Endodermal cell (in vitro differentiated cells): ENCODE data around the gene NLN. TPM values are rescaled to one million over a fixed set of nuclear protein-coding genes. Genes with fewer than 3 reads are reported as not detected.
"Not testable (repeated sequence)": the region's sequence is repeated elsewhere in the genome, so short reads cannot be mapped to it uniquely, and the experiment has no call there.

Experiments used
- DNase-seq: peaks from one replicate; pipeline ENCODE4 v3.0.0-alpha.2; 2017
- H3K27ac ChIP-seq: 2 replicates; pipeline ENCODE4 v1.5.1; 2013; ENCODE audit warnings: mild to moderate bottlenecking, low read depth, low read length, moderate library complexity
- H3K27me3 ChIP-seq: 2 replicates; pipeline ENCODE4 v1.6.1; 2013; ENCODE audit warnings: mild to moderate bottlenecking, low read length, moderate library complexity; ENCODE audit not compliant: insufficient read depth, control insufficient read depth, poor library complexity, severe bottlenecking
- H3K36me3 ChIP-seq: 2 replicates; pipeline ENCODE4 v1.7.0; 2013; ENCODE audit warnings: mild to moderate bottlenecking, low read length, moderate library complexity; ENCODE audit not compliant: control insufficient read depth, insufficient read depth
- H3K4me1 ChIP-seq: one replicate; pipeline ENCODE4 v1.7.0; 2013; ENCODE audit warnings: low read length; ENCODE audit not compliant: control insufficient read depth, insufficient read depth
- H3K4me3 ChIP-seq: 2 replicates; pipeline ENCODE4 v1.5.1; 2013; ENCODE audit warnings: mild to moderate bottlenecking, low read length, moderate library complexity
- H3K9ac ChIP-seq: 2 replicates; pipeline ENCODE4 v1.6.1; 2013; ENCODE audit warnings: mild to moderate bottlenecking, low read length, moderate library complexity; ENCODE audit not compliant: poor library complexity, severe bottlenecking; ENCODE audit errors: extremely low read depth
- H3K9me3 ChIP-seq: 2 replicates; pipeline ENCODE4 v1.6.1; 2013; ENCODE audit warnings: mild to moderate bottlenecking, low read length, moderate library complexity; ENCODE audit not compliant: control insufficient read depth
- H3K27ac Mint-ChIP-seq: 2 replicates; pipeline ENCODE4 v1.8.0; 2020; ENCODE audit warnings: mixed read lengths
- H3K27me3 Mint-ChIP-seq: 2 replicates; pipeline ENCODE4 v1.8.0; 2021; ENCODE audit warnings: mild to moderate bottlenecking, mixed read lengths; ENCODE audit not compliant: insufficient read depth
- H3K36me3 Mint-ChIP-seq: 2 replicates; pipeline ENCODE4 v1.8.0; 2020; ENCODE audit warnings: low read depth, mixed read lengths
- H3K4me1 Mint-ChIP-seq: 2 replicates; pipeline ENCODE4 v1.8.0; 2020; ENCODE audit warnings: mixed read lengths
- H3K4me3 Mint-ChIP-seq: 2 replicates; pipeline ENCODE4 v1.8.0; 2020; ENCODE audit warnings: mild to moderate bottlenecking, moderate library complexity, mixed read lengths
- H3K9me3 Mint-ChIP-seq: 2 replicates; pipeline ENCODE4 v1.8.0; 2020; ENCODE audit warnings: mild to moderate bottlenecking, mixed read lengths
- CTCF ChIP-seq: fragments of 200-600 bp; sonication (generic); conservative IDR thresholded peaks from 2 replicates; pipeline ENCODE4 v1.5.0; 2021; ENCODE audit warnings: antibody characterized with exemption, mild to moderate bottlenecking
- WGBS, 2 experiments: methylation state at CpG; one replicate each; pipeline versions ENCODE4 v1.1.5 to v1.1.7; 2013; ENCODE audit warnings: missing lambda C conversion rate in 2 of 2, mixed read lengths in 1 of 2; ENCODE audit not compliant: insufficient coverage in 1 of 2, insufficient read length in 1 of 2; 5-methylcytosine and 5-hydroxymethylcytosine counted together
- total RNA-seq, 2 donors: library from RNA; stranded (reverse); fragmentation: NEBNext Ultra II Directional in 1 of 2; extraction: Animal tissue kit (Norgen Biotek cat#: 25700) in 1 of 2; gene quantifications; 2 replicates in 1 of 2; 3 replicates in 1 of 2; pipeline ENCODE4 v1.2.1, GENCODE V29; 2021

Gene NLN
- total RNA-seq, 2 donors from 2014 or later, result 110 to 136 TPM

DNA sequence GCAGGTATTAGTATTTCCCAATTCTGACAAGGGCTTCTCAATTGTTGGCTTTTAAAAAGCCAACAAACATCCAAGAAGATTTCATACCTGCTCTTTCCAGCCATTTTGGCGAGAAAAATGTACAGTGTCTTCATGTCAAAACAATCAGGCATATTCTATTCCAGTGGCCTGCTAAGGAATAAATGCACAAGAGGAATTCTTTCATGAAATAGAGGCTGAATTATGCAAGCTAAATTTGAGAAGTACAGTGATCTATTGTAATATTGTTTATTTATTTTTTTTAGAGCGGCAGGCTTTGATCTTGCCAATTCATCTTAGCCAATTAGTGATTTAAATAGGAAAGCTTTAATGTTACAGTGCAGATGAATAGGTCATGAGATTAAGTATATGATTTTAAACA, 49.3 kb downstream of the NLN start:
- no peak for TF ChIP-seq CTCF
- Mint-ChIP-seq H3K27me3 (no peaks in the 10 kb centered on the region), H3K4me3 (no peak overlapping the region), H3K27ac (no peak overlapping the region), H3K36me3 (peaks cover 31% of the 10 kb centered on the region), H3K9me3 (peaks cover 12% of the 10 kb centered on the region), H3K4me1 (peaks cover 10% of the 10 kb centered on the region)
- H3K4me1 ChIP-seq, result peaks cover 8% of the 10 kb centered on the region
- DNase-seq, result no peak
- H3K27me3 ChIP-seq, result no peaks in the 10 kb centered on the region
- H3K9me3 ChIP-seq, result no peaks in the 10 kb centered on the region
- no peak overlapping the region for H3K27ac ChIP-seq
- 93 to 100% methylated on average over 2 of the region's 2 CpGs for WGBS, 2 experiments
- no peak overlapping the region for H3K4me3 ChIP-seq
- H3K36me3 ChIP-seq, result peaks cover 12% of the 10 kb centered on the region
- H3K9ac ChIP-seq, result no peak overlapping the region

- 98 to 100% methylated on average over 2 of the region's 2 CpGs for WGBS, 2 experiments
- not testable (repeated sequence) for H3K27ac Mint-ChIP-seq, H3K4me3 Mint-ChIP-seq, H3K27me3 Mint-ChIP-seq, H3K9me3 Mint-ChIP-seq, H3K4me3 ChIP-seq, H3K27ac ChIP-seq, H3K27me3 ChIP-seq, H3K9ac ChIP-seq, H3K4me1 ChIP-seq, H3K9me3 ChIP-seq, DNase-seq
- peaks cover 22% of the 10 kb centered on the region for H3K36me3 ChIP-seq
- Mint-ChIP-seq H3K4me1 (peaks cover 10% of the 10 kb centered on the region), H3K36me3 (peaks cover 23% of the 10 kb centered on the region)
Measured at GRCh38 chr5:65772963-65773362, 51.0 kb downstream of the NLN start.

- peaks cover 8% of the 10 kb centered on the region for H3K4me1 ChIP-seq
- H3K4me3 ChIP-seq, result no peak overlapping the region
- Mint-ChIP-seq H3K9me3 (no peaks in the 10 kb centered on the region), H3K4me3 (no peak overlapping the region), H3K27me3 (no peaks in the 10 kb centered on the region), H3K36me3 (peaks cover 29% of the 10 kb centered on the region), H3K4me1 (peaks cover 3% of the 10 kb centered on the region), H3K27ac (no peak overlapping the region)
- peaks cover 27% of the 10 kb centered on the region for H3K36me3 ChIP-seq
- H3K9ac ChIP-seq, result no peak overlapping the region
- H3K27me3 ChIP-seq, result no peaks in the 10 kb centered on the region
- no peak for TF ChIP-seq CTCF
- H3K9me3 ChIP-seq, result no peaks in the 10 kb centered on the region
- H3K27ac ChIP-seq, result no peak overlapping the region
- no peak for DNase-seq
Measured at GRCh38 chr5:65774346-65774745, 52.3 kb downstream of the NLN start.

- Mint-ChIP-seq H3K4me1 (peaks cover 3% of the 10 kb centered on the region), H3K9me3 (no peaks in the 10 kb centered on the region), H3K4me3 (no peak overlapping the region), H3K27me3 (no peaks in the 10 kb centered on the region), H3K27ac (peak overlapping the region; percentile 78), H3K36me3 (peaks cover 37% of the 10 kb centered on the region)
- 81% methylated on average over 2 of the region's 2 CpGs; no CpG with 5 or more reads in 1 of the 2 experiments for WGBS, 2 experiments
- Histone ChIP-seq H3K4me1 (peaks cover 8% of the 10 kb centered on the region), H3K27ac (no peak overlapping the region), H3K9ac (no peak overlapping the region), H3K4me3 (no peak overlapping the region), H3K9me3 (no peaks in the 10 kb centered on the region), H3K27me3 (no peaks in the 10 kb centered on the region), H3K36me3 (peaks cover 30% of the 10 kb centered on the region)
- peak; percentile 67 for DNase-seq
- TF ChIP-seq CTCF, result no peak
Measured at GRCh38 chr5:65775476-65775875, 53.5 kb downstream of the NLN start.
